Ishikawa (cell line): ENCODE measurements around the gene AHNAK2.

ENCODE experiments used
- CEBPB ChIP-seq: IDR thresholded peaks from 2 replicates; pipeline ENCODE4 v1.6.1; 2012
- CREB1 ChIP-seq: IDR thresholded peaks from 2 replicates; pipeline ENCODE4 v1.6.1; 2012; ENCODE audit warnings: low read depth
- EGR1 ChIP-seq: IDR thresholded peaks from 2 replicates; pipeline ENCODE4 v1.6.1; 2012
- EP300 ChIP-seq: IDR thresholded peaks from 2 replicates; pipeline ENCODE4 v1.6.1; 2012; ENCODE audit warnings: borderline replicate concordance
- FOXM1 ChIP-seq: IDR thresholded peaks from 2 replicates; pipeline ENCODE4 v1.6.1; 2012; ENCODE audit warnings: low read depth, borderline replicate concordance
- MAX ChIP-seq: IDR thresholded peaks from 2 replicates; pipeline ENCODE4 v1.6.1; 2012
- NFIC ChIP-seq: IDR thresholded peaks from 2 replicates; pipeline ENCODE4 v1.6.1; 2012
- RAD21 ChIP-seq: IDR thresholded peaks from 2 replicates; pipeline ENCODE4 v1.6.1; 2012; ENCODE audit warnings: low read depth
- REST ChIP-seq: IDR thresholded peaks from 2 replicates; pipeline ENCODE4 v1.6.1; 2012; ENCODE audit warnings: low read depth, mild to moderate bottlenecking
- TAF1 ChIP-seq: IDR thresholded peaks from 2 replicates; pipeline ENCODE4 v1.6.1; 2012; ENCODE audit warnings: low read depth, mild to moderate bottlenecking
- TCF12 ChIP-seq: IDR thresholded peaks from 2 replicates; pipeline ENCODE4 v1.6.1; 2012; ENCODE audit warnings: low read depth
- TEAD4 ChIP-seq: IDR thresholded peaks from 2 replicates; pipeline ENCODE4 v1.6.1; 2012
- USF1 ChIP-seq: IDR thresholded peaks from 2 replicates; pipeline ENCODE4 v1.6.1; 2012
- YY1 ChIP-seq: IDR thresholded peaks from 2 replicates; pipeline ENCODE4 v1.6.1; 2012; ENCODE audit warnings: low read depth
- ZBTB7A ChIP-seq: IDR thresholded peaks from 2 replicates; pipeline ENCODE4 v1.6.1; 2012; ENCODE audit warnings: low read depth

The AHNAK2 gene

GRCh38 chr14:104889375-104889757 lies 88.8 kb downstream of the AHNAK2 start:
- TF ChIP-seq CREB1 (no peak), REST (no peak), NFIC (no peak), FOXM1 (no peak), TCF12 (no peak), YY1 (no peak), TEAD4 (no peak), RAD21 (no peak), EGR1 (no peak), EP300 (no peak), CEBPB (no peak), TAF1 (no peak), USF1 (no peak), MAX (no peak), ZBTB7A (no peak)

- no peak for TF ChIP-seq EGR1
- no peak for TF ChIP-seq NFIC
- no peak for TF ChIP-seq ZBTB7A
- no peak for TF ChIP-seq TCF12
- TF ChIP-seq CEBPB: no peak
- no peak for TF ChIP-seq RAD21
- no peak for TF ChIP-seq FOXM1
- no peak for TF ChIP-seq USF1
- no peak for TF ChIP-seq REST
- no peak for TF ChIP-seq YY1
- no peak for TF ChIP-seq TEAD4
- TF ChIP-seq TAF1: no peak
- no peak for TF ChIP-seq CREB1
Observed at GRCh38 chr14:104888489-104889374, 89.4 kb downstream of the AHNAK2 start.

- TF ChIP-seq TCF12: no peak
- TF ChIP-seq EP300: no peak
- no peak for TF ChIP-seq RAD21
- no peak for TF ChIP-seq MAX
- TF ChIP-seq REST: no peak
- TF ChIP-seq NFIC: no peak
Observed at GRCh38 chr14:104887623-104888488, 90.3 kb downstream of the AHNAK2 start.
